Measurements from ENCODE around the gene BMPER. TPM values are rescaled to one million over a fixed set of nuclear protein-coding genes. Genes with fewer than 3 reads are reported as not detected.

The BMPER gene
- total and polyA plus RNA-seq, 2 experiments from 2014 or later = 4.5 to 6.3 TPM

GRCh38 chr7:33888166-33888565, 17.2 kb upstream of the BMPER start:
- no peaks in the 10 kb centered on the region for H3K36me3 ChIP-seq (replicated peaks; ENCODE audit: insufficient read depth, low read depth)
- DNase-seq (ENCODE audit: low spot score) = no peak
- H3K9me2 ChIP-seq (replicated peaks; ENCODE audit: insufficient read depth) = no peaks in the 10 kb centered on the region
- no peaks in the 10 kb centered on the region for H4K20me1 ChIP-seq (ENCODE audit: insufficient read depth, poor library complexity, severe bottlenecking)
- no peak for TF ChIP-seq EZH2 (IDR thresholded peaks at IDR 0.05; ENCODE audit: borderline replicate concordance)
- no peak for TF ChIP-seq EZH2phosphoT487 (IDR thresholded peaks at IDR 0.05; ENCODE audit: low read depth, severe bottlenecking, unreplicated experiment)
- TF ChIP-seq CTCF (IDR thresholded peaks at IDR 0.05; ENCODE audit: poor library complexity) = no peak
- WGBS (ENCODE audit: low lambda C conversion rate, missing lambda C conversion rate) = 69% methylated on average over 4 of the region's 4 CpGs
- H3K4me2 ChIP-seq = no peak overlapping the region
- H3K4me1 ChIP-seq (ENCODE audit: insufficient read depth) = no peaks in the 10 kb centered on the region
- no peak overlapping the region for H3K27ac ChIP-seq
- no peaks in the 10 kb centered on the region for H3K79me2 ChIP-seq
- H2AFZ ChIP-seq = no peak overlapping the region
- peaks cover 4% of the 10 kb centered on the region for H3K27me3 ChIP-seq
- no peaks in the 10 kb centered on the region for H3K9me3 ChIP-seq (ENCODE audit: low read depth)
- no peak overlapping the region for H3K4me3 ChIP-seq

- 91% methylated on average over 4 of the region's 4 CpGs for WGBS (ENCODE audit: low lambda C conversion rate, missing lambda C conversion rate)
- no peak for DNase-seq (ENCODE audit: low spot score)
- H3K79me2 ChIP-seq = no peaks in the 10 kb centered on the region
- no peak overlapping the region for H3K27ac ChIP-seq
- H3K9me2 ChIP-seq (replicated peaks; ENCODE audit: insufficient read depth) = no peaks in the 10 kb centered on the region
- no peak overlapping the region for H2AFZ ChIP-seq
- H3K4me1 ChIP-seq (ENCODE audit: insufficient read depth) = no peaks in the 10 kb centered on the region
- no peaks in the 10 kb centered on the region for H4K20me1 ChIP-seq (ENCODE audit: insufficient read depth, poor library complexity, severe bottlenecking)
- TF ChIP-seq CTCF (IDR thresholded peaks at IDR 0.05; ENCODE audit: poor library complexity) (no peak), EZH2 (IDR thresholded peaks at IDR 0.05; ENCODE audit: borderline replicate concordance) (no peak), EZH2phosphoT487 (IDR thresholded peaks at IDR 0.05; ENCODE audit: low read depth, severe bottlenecking, unreplicated experiment) (no peak)
- peaks cover 4% of the 10 kb centered on the region for H3K27me3 ChIP-seq
- no peaks in the 10 kb centered on the region for H3K36me3 ChIP-seq (replicated peaks; ENCODE audit: insufficient read depth, low read depth)
- no peak overlapping the region for H3K4me3 ChIP-seq
- no peaks in the 10 kb centered on the region for H3K9me3 ChIP-seq (ENCODE audit: low read depth)
- H3K4me2 ChIP-seq = no peak overlapping the region
Measured at GRCh38 chr7:33892945-33893344, 12.4 kb upstream of the BMPER start.

- Histone ChIP-seq H3K4me3 (no peak overlapping the region), H3K27me3 (peaks cover 4% of the 10 kb centered on the region), H3K9me3 (ENCODE audit: low read depth) (no peaks in the 10 kb centered on the region), H3K27ac (no peak overlapping the region), H3K4me1 (ENCODE audit: insufficient read depth) (no peaks in the 10 kb centered on the region), H3K4me2 (no peak overlapping the region), H3K79me2 (no peaks in the 10 kb centered on the region), H3K36me3 (replicated peaks; ENCODE audit: insufficient read depth, low read depth) (no peaks in the 10 kb centered on the region), H3K9me2 (replicated peaks; ENCODE audit: insufficient read depth) (no peaks in the 10 kb centered on the region), H2AFZ (no peak overlapping the region), H4K20me1 (ENCODE audit: insufficient read depth, poor library complexity, severe bottlenecking) (no peaks in the 10 kb centered on the region)
- no peak for DNase-seq (ENCODE audit: low spot score)
- no peak for TF ChIP-seq CTCF (IDR thresholded peaks at IDR 0.05; ENCODE audit: poor library complexity)
- TF ChIP-seq EZH2phosphoT487 (IDR thresholded peaks at IDR 0.05; ENCODE audit: low read depth, severe bottlenecking, unreplicated experiment) = no peak
- TF ChIP-seq EZH2 (IDR thresholded peaks at IDR 0.05; ENCODE audit: borderline replicate concordance) = no peak
- WGBS (ENCODE audit: low lambda C conversion rate, missing lambda C conversion rate) = 83% methylated on average over 4 of the region's 4 CpGs
Measured at GRCh38 chr7:33893377-33893776, 12.0 kb upstream of the BMPER start.
